ENCODE measurements around the gene NFILZ. TPM values are rescaled to one million over a fixed set of nuclear protein-coding genes. Genes with fewer than 3 reads are reported as not detected.
A peak's percentile ranks its signal among the peaks of the same experiment; 100 is the strongest.
"Not testable (repeated sequence)": the region's sequence is repeated elsewhere in the genome, so short reads cannot be mapped to it uniquely, and the experiment has no call there.

Gene NFILZ
- total RNA-seq, 1 donor from 2014 or later = not detected

- DNase-seq = peak; percentile 61
These were observed 18.3 kb upstream of the NFILZ start for GRCh38 chr19:8611877-8612806.

GRCh38 chr19:8612807-8613171 is 17.6 kb upstream of the NFILZ start:
- no peak for DNase-seq

- no peak for DNase-seq
These were observed 16.0 kb upstream of the NFILZ start for GRCh38 chr19:8614455-8614854.

GRCh38 chr19:8615024-8615423 is 15.4 kb upstream of the NFILZ start:
- DNase-seq = no peak

- DNase-seq = peak; percentile 64
These were observed 14.4 kb upstream of the NFILZ start for GRCh38 chr19:8615813-8616596.

- DNase-seq = no peak
These were observed 13.6 kb upstream of the NFILZ start for GRCh38 chr19:8616861-8617260.

GRCh38 chr19:8617325-8617724 is 13.1 kb upstream of the NFILZ start:
- not testable (repeated sequence) for DNase-seq

GRCh38 chr19:8617984-8618383 is 12.4 kb upstream of the NFILZ start:
- no peak for DNase-seq

- no peak for DNase-seq
These were observed 11.7 kb upstream of the NFILZ start for GRCh38 chr19:8618751-8619150.

GRCh38 chr19:8622886-8623285 is 7.5 kb upstream of the NFILZ start:
- DNase-seq = not testable (repeated sequence)

- no peak for DNase-seq
These were observed 3.6 kb upstream of the NFILZ start for GRCh38 chr19:8626842-8627241.

- no peak for DNase-seq
These were observed 1.2 kb upstream of the NFILZ start for GRCh38 chr19:8629184-8629583.

GRCh38 chr19:8630796-8631424 is 477 bp downstream of the NFILZ start:
- no peak for DNase-seq

- no peak for DNase-seq
These were observed 989 bp downstream of the NFILZ start for GRCh38 chr19:8631425-8631819.

GRCh38 chr19:8635422-8635821 is 5.0 kb downstream of the NFILZ start:
- no peak for DNase-seq

- DNase-seq = not testable (repeated sequence)
These were observed 6.6 kb downstream of the NFILZ start for GRCh38 chr19:8637070-8637469.

GRCh38 chr19:8638078-8638619 is 7.7 kb downstream of the NFILZ start:
- peak; percentile 20 for DNase-seq

- DNase-seq = no peak
These were observed 9.5 kb downstream of the NFILZ start for GRCh38 chr19:8639821-8640401.

- no peak for DNase-seq
These were observed 10.1 kb downstream of the NFILZ start for GRCh38 chr19:8640402-8641004.

- no peak for DNase-seq
These were observed 10.9 kb downstream of the NFILZ start for GRCh38 chr19:8641221-8641907.

- DNase-seq = peak; percentile 55
These were observed 11.6 kb downstream of the NFILZ start for GRCh38 chr19:8641908-8642547.
